Measurements from ENCODE around the gene PLEKHG4. TPM values are rescaled to one million over a fixed set of nuclear protein-coding genes. Genes with fewer than 3 reads are reported as not detected.

The PLEKHG4 gene
- total and polyA plus RNA-seq, 10 of the 15 experiments (the other 5 are each of a cell fraction or from before 2014, with no cell fraction given), result 0.14 to 2.6 (median 0.99) TPM

DNA sequence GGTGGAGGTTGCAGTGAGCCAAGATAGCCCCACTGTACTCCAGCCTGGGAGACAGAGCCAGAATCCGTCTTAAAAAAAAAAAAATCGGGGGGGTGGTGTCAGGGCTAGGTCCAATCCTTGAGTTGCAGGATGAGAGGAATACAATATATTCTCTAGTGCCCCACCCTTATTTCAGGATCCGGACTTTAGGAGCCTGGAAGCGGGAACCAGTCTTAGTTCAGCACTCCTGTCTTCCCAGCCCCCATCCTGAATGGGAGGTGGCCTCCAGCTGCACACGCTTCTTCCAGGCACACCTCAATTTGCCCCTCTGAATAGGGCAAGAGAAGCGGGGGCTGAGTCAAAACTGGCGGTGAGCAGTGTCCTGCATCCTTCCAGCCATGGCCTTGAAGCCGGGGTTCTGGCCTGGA, 33.7 kb upstream of the PLEKHG4 start:
- DNase-seq (ENCODE audit: low read depth, low spot score) (no peak), ATAC-seq (no peak), FAIRE-seq (no peak)
- Histone ChIP-seq H3K9ac (ENCODE audit: control insufficient read depth, insufficient read depth, low read length) (peak overlapping the region; percentile 82), H3K36me3 (ENCODE audit: control insufficient read depth in 2 of 2, insufficient read depth in 2 of 2, low read length in 1 of 2) (no peaks in the 10 kb centered on the region; a peak in 1 of 4 replicates), H4K20me1 (ENCODE audit: control insufficient read depth, insufficient read depth) (no peaks in the 10 kb centered on the region), H2AFZ (ENCODE audit: control insufficient read depth, low read depth, low read length) (peak overlapping the region; percentile 55), H3K79me2 (ENCODE audit: control insufficient read depth, insufficient read depth, low read length) (peaks cover 39% of the 10 kb centered on the region), H3K27me3 (replicated peaks in 1 of 2; ENCODE audit: control insufficient read depth in 2 of 2, insufficient read depth in 2 of 2, low read length in 1 of 2) (no peaks in the 10 kb centered on the region; a peak in 1 of 4 replicates), H3K4me3 (peak overlapping the region; percentile 97), H3K4me1 (ENCODE audit: control insufficient read depth, insufficient read depth, low read length) (peaks cover 39% of the 10 kb centered on the region), H3K27ac (ENCODE audit: control insufficient read depth, insufficient read depth) (peak overlapping the region; percentile 98), H3K9me3 (replicated peaks; ENCODE audit: control insufficient read depth, insufficient read depth, low read length) (no peaks in the 10 kb centered on the region), H3K4me2 (ENCODE audit: control insufficient read depth, insufficient read depth) (peak overlapping the region; percentile 99)
- ChIA-PET SMC1A (ENCODE audit: uncharacterized antibody, unreplicated experiment) (interaction anchor here (1.1 to 4.1 kb wide), 6 partner anchors 8 to 75 kb away, joined by 3 to 21 read pairs (median 6); partner anchors contain the start of genes E2F4, NOL3 and TMEM208), RAD21 (ENCODE audit: unreplicated experiment) (interaction anchor here (0.8 to 4.6 kb wide), 8 partner anchors 9 to 318 kb away, joined by 3 to 35 read pairs (median 4); partner anchors contain the start of genes ATP6V0D1, E2F4 and TMEM208), CTCF (interaction anchor here (0.7 to 4.9 kb wide), 11 partner anchors 15 to 293 kb away, joined by 3 to 29 read pairs (median 3); partner anchors contain the start of genes FBXL8, TMEM208 and TRADD), POLR2A (interaction anchor here (0.7 to 8.0 kb wide), 6 partner anchors 19 to 316 kb away, joined by 3 to 100 read pairs (median 4); partner anchors contain the start of genes FBXL8, TMEM208 and TRADD)
- WGBS (ENCODE audit: insufficient coverage, insufficient replicate concordance, low lambda C conversion rate, missing lambda C conversion rate), result under 1% methylated on average over 8 of the region's 8 CpGs
- BruUV-seq (replicated peaks), result no TSS peak
- intact Hi-C loops (cut with micrococcal nuclease; ENCODE audit: unreplicated experiment), result loop anchor here (2.0 kb wide), 2 partner anchors 53 to 61 kb away; partner anchors contain the start of gene E2F4
- in situ Hi-C loops (cut with MboI), result no loop called here
- TF ChIP-seq NRF1 (conservative IDR thresholded peaks at IDR 0.05; ENCODE audit: low read depth, low read length) (0 out of 2 replicates have a peak, but pooled peaks have one; percentile 3), BHLHE40 (IDR thresholded peaks at IDR 0.05; ENCODE audit: borderline replicate concordance in 1 of 2, low read depth in 2 of 2, low read length in 1 of 2) (peak in 1 of 2 experiments; percentile 72; a peak in 2 of 4 replicates), ZSCAN29 (IDR thresholded peaks at IDR 0.05) (no peak), RAD51 (IDR thresholded peaks at IDR 0.05) (peak; percentile 78; the same call in 1 of the 2 replicates)
- TF ChIP-seq, protein P1, sequence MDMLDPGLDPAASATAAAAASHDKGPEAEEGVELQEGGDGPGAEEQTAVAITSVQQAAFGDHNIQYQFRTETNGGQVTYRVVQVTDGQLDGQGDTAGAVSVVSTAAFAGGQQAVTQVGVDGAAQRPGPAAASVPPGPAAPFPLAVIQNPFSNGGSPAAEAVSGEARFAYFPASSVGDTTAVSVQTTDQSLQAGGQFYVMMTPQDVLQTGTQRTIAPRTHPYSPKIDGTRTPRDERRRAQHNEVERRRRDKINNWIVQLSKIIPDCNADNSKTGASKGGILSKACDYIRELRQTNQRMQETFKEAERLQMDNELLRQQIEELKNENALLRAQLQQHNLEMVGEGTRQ (IDR thresholded peaks at IDR 0.05; ENCODE audit: borderline replicate concordance, low read depth, low read length), result peak; percentile 57
